ENCODE data around the gene BIVM.

DNA sequence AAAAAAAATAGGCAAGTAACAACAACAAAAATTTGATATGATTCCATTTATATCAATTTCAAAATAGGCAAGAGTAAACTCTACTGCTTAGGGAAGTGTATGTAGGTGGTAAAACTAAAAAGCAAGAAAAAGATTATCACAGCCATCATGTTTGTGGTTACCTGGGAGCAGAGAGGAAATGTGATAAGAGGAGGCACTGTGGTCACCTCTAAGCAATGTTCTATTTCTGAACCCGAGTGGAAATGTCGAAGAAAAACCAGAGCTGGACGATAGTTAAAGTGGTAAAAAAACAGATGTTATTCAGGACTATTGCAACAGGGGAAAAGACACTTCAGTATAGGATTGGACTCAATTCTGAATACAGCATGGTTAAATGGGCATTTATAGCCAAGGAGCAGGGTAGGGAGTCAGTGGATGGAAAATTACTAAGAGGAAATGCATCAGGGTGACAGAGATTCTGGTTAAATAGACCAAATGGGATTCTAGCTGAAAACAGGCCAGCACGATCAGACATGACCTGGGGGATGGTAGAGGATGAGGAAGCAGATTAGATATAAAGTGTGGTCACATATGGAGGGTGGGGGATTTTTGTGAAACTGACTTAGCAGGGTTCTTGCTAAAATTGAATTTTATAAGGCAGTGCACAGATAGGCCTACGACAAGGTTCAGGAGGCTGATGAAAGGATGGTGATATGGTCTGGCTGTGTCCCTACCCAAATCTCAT is 19.3 kb upstream of the BIVM start:
- TF ChIP-seq, protein P1, sequence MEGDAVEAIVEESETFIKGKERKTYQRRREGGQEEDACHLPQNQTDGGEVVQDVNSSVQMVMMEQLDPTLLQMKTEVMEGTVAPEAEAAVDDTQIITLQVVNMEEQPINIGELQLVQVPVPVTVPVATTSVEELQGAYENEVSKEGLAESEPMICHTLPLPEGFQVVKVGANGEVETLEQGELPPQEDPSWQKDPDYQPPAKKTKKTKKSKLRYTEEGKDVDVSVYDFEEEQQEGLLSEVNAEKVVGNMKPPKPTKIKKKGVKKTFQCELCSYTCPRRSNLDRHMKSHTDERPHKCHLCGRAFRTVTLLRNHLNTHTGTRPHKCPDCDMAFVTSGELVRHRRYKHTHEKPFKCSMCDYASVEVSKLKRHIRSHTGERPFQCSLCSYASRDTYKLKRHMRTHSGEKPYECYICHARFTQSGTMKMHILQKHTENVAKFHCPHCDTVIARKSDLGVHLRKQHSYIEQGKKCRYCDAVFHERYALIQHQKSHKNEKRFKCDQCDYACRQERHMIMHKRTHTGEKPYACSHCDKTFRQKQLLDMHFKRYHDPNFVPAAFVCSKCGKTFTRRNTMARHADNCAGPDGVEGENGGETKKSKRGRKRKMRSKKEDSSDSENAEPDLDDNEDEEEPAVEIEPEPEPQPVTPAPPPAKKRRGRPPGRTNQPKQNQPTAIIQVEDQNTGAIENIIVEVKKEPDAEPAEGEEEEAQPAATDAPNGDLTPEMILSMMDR (IDR thresholded peaks at IDR 0.05): no peak
- no peak for TF ChIP-seq POLR2A (IDR thresholded peaks at IDR 0.05; ENCODE audit: low read depth)

All from esophagus muscularis mucosa (tissue), 3 donors.